GM19193 (cell line): ENCODE measurements around the gene CEP112.

Source experiments
- POLR2A ChIP-seq: IDR thresholded peaks from 4 replicates; pipeline ENCODE4 v1.6.1; 2011; ENCODE audit not compliant: insufficient read depth, insufficient read length; ENCODE audit errors: extremely low read depth

The CEP112 gene

DNA sequence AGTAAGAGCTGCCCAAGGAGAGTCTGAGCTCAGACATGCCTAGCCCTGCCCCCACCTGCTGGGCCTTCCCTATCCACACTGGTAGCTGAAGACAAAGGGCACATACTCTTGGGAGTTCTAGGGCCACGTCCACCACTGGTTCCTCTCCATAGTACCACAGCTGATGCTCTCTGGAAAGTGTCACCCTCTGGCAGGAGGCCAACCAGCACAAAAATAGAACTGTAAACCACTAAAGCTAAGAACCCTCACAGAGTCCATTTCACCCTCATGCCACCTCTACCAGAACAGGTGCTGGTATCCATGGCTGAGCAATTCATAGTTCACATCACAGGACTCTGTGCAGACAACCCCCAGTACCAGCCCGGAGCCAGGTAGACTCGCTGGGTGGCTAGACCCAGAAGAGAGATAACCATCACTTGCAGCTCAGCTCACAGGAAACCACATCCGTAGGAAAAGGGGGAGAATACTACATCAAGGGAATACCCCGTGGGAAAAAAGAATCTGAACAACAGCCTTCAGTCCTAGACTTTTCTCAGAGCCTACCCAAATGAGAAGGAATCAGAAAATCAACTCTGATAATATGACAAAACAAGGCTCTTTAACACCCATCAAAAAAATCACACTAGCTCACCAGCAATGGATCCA is 115.3 kb downstream of the CEP112 start:
- no peak for TF ChIP-seq POLR2A

DNA sequence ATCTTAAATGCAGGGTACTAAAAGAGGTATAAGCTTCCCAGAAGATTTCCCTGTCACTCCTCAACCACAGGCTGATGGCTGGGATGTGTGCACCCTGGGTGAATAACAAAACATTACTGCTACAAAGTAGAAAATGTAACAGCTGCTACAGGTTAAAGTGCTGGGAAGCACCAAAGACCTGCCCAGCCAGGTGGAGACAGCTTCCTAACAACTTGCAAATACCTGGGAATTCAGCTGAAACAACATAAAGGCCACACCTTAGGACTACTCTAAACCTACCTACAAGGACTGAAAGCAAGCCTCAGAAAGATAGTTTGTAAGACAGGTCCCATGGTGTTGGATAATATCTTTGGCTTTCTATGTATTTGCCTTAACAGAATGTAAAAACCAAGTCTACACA is 118.5 kb downstream of the CEP112 start:
- TF ChIP-seq POLR2A, result no peak

- TF ChIP-seq POLR2A, result no peak
Measured at GRCh38 chr17:66063686-66064085, 128.2 kb downstream of the CEP112 start.

DNA sequence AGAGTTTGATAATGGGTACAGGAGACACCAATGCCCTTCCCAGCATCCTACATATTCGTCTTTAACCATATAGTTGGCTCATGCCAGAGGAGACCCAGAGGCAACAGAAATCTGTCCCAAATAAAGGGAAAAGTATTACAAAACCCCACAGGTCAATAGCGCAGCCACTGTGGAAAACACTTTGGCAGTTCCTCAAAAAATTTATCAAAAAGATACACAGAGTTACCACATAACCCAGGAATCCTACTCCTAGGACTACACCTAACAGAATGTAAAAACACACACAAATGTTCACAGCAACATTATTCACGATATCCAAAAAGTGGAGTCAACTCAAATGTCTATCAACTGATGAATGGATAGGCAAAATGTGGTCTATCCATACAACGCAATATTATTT is 135.8 kb downstream of the CEP112 start:
- TF ChIP-seq POLR2A, result no peak

- no peak for TF ChIP-seq POLR2A
Measured at GRCh38 chr17:66054242-66054641, 137.7 kb downstream of the CEP112 start.

GRCh38 chr17:66044083-66044482 is 147.8 kb downstream of the CEP112 start:
- no peak for TF ChIP-seq POLR2A

DNA sequence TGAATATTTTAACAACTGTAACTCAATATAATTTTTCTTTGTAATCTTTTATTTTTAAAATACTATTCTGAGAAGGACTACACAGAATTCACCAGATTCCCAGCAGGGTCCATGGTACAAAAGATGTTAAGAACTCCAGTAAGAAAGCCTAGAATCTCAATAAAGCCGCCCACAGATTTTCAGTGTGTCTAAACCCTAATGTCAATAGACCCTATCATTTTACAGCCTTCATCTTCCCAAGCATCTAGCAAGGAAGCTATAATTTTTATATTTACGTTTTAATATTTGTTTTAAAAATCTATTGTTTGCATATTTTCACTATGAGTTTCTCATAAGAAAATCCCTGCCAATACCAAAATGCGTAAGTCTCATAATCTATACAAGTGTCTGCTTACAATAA is 148.5 kb downstream of the CEP112 start:
- TF ChIP-seq POLR2A, result no peak

DNA sequence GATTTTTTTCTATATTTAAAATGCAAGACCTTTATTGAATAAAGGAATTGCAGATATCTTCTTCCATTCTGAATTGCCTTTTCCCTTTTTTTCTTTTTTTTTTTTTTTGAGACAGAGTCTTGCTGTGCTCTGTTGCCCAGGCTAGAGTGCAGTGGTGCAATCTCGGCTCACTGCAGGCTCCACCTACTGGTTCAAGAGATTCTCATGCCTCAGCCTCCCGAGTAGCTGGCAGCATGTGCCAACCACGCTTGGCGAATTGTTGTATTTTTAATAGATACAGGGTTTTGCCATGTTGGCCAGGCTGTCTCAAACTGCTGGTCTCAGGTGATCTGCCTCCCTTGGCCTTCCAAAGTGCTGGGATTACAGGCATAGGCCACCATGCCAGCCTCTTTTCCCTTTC is 151.5 kb downstream of the CEP112 start:
- TF ChIP-seq POLR2A, result no peak

- TF ChIP-seq POLR2A, result no peak
Measured at GRCh38 chr17:66038125-66038524, 153.8 kb downstream of the CEP112 start.

- TF ChIP-seq POLR2A, result no peak
Measured at GRCh38 chr17:66037221-66037620, 154.7 kb downstream of the CEP112 start.

GRCh38 chr17:66032082-66032712 is 159.7 kb downstream of the CEP112 start:
- no peak for TF ChIP-seq POLR2A

DNA sequence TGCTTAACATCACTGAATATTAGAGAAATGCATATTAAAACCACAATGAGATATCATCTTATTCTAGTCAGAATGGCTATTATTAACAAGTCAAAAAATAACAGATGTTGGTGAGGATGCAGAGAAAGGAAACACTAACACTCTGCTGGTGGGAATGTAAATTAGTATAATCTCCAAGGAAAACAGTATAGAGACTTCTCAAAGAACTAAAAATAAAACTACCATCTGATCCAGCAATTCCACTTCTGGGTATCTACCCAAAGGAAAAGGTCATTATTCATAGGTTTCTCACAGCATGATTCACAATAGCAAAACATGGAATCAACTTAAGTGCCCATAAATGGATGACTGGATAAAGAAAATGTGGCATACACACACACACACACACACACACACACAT is 166.4 kb downstream of the CEP112 start:
- no peak for TF ChIP-seq POLR2A

DNA sequence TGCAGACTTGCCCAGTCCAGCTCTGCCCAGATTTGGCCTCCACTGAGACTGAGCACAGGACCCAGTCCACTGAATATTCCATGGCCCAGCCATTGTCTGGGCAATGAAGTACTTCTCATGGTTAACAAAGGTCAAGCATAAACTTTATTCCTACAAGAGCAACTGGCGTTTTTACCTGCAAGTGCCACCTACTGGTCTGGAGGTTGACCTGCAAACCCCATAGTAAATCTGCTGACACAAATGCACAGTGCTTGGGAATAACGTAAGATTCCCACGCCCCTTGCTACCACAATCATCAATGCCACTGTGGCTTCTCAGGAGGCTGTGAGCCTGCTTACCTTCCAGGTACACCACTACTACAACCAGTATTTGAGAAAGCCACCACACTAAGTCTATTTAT is 170.2 kb downstream of the CEP112 start:
- no peak for TF ChIP-seq POLR2A

GRCh38 chr17:66018786-66019185 is 173.1 kb downstream of the CEP112 start:
- TF ChIP-seq POLR2A, result no peak

DNA sequence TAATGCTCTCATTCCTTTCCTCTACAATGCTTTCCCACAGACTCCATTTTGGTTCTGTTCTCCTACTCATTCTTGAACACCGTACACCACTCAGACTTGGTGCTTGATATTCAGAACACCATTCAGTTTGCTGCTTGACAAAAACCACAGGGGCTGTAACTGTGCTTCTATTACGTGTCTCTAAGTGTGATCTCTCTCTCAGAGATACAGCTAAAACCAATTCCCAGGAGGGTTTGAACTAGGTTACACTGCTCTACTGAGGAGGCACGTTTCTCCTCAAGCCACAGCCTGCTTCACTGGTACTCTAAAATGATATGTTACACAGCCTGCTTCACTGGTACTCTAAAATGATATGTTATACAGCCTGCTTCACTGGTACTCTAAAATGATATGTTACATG is 175.7 kb downstream of the CEP112 start:
- TF ChIP-seq POLR2A, result no peak

DNA sequence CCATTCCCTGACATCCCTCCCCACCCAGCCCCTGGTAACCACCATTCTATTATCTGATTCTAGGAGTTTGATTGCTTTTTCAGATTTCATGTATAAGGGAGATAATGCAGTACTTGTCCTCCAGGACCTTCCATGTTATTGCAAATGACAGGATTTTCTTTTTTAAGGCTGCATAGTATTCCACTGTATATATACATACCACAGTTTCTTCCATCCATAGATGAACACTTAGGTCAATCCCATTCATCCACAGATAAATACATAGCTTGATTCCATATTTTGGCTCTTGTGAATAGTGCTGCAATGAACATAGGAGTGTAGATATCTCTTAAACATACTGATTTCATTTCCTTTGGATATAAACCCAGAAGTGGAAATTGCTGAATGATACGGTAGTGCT is 183.3 kb downstream of the CEP112 start:
- no peak for TF ChIP-seq POLR2A

DNA sequence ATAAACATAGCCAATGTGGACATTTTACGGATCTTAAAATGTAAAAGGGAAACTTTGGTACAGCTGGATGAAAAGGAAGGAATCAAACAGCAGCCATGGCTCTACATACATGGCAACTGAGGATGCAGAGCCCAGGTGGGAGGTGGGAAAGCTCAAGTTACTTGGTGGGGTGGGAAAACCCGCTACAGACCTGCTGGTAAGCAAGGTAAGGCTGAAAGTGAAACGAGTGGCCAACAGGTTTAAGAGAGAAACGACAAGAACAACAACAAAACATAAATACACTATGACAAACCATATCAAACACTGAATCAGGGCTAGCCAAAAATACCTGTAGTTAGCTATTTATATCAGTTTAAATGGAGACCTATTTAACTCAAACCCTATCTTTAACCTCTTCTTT is 185.3 kb downstream of the CEP112 start:
- TF ChIP-seq POLR2A, result no peak

- no peak for TF ChIP-seq POLR2A
Measured at GRCh38 chr17:66002812-66003211, 189.1 kb downstream of the CEP112 start.

DNA sequence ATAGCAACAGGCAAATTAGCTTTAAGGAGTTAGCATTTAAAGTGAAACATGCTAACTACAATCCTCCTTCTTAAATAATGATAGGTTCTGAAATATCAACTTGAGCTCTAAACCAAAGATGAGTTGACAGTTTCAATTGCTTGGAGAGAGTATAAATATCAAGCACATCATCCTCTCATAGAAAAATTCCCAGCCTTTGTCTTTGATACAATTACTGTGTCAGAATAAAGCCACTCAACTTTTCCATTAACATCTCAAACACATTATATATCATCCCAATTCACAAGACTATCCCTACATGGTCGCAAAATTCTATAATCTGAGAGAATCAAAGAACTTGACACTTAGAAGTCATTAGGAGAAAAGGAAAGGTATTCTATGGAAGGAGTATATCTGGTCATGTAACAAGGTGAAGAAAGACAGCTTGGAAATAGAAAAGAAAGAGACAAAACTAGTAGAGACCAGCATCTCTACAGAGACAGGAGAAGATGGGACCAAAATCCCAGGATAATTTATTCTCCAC is 189.8 kb downstream of the CEP112 start:
- TF ChIP-seq POLR2A, result no peak
